ENCODE data around the gene UBE2G1. TPM values are rescaled to one million over a fixed set of nuclear protein-coding genes. Genes with fewer than 3 reads are reported as not detected.

UBE2G1 gene
- total and polyA plus RNA-seq, 10 of the 15 experiments (the other 5 are each of a cell fraction or from before 2014, with no cell fraction given) = 24.4 to 139 (median 77.4) TPM

DNA sequence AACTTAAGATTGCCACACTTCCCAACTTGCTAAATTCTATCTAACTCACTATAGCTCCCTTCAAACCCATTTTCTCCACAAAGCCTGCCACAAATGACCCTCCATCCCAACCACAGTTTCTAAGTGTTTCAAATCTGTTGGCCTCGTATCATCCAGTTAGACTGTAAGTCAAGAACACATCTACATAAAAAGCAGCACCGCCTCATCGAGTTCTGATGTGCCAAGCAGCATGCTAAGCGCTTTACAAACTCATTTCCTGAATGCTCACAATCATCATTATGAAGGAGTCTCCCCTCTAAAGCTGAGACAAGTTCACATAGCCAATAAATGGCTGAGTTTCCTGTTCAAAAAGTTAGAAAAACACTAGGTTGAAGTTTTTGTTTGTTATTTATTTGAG is 93.5 kb downstream of the UBE2G1 start:
- intact Hi-C loops (cut with micrococcal nuclease; ENCODE audit: unreplicated experiment) (no loop called here), in situ Hi-C loops (cut with MboI) (no loop called here)
- ChIA-PET RAD21 (ENCODE audit: unreplicated experiment) (no interaction called here), POLR2A (no interaction called here), CTCF (interaction anchor here (0.9 to 1.4 kb wide), 4 partner anchors 12 to 25 kb away, joined by 3 to 4 read pairs (median 4); no protein-coding TSS in a partner anchor), SMC1A (ENCODE audit: uncharacterized antibody, unreplicated experiment) (interaction anchor here (1.6 to 1.8 kb wide), 2 partner anchors 9 to 58 kb away, joined by 4 read pairs; partner anchors contain the start of gene ANKFY1)
- Histone ChIP-seq H3K79me2 (ENCODE audit: control insufficient read depth, insufficient read depth, low read length) (peaks cover 4% of the 10 kb centered on the region), H2AFZ (ENCODE audit: control insufficient read depth, low read depth, low read length) (no peak overlapping the region), H3K27ac (ENCODE audit: control insufficient read depth, insufficient read depth) (no peak overlapping the region), H3K9ac (ENCODE audit: control insufficient read depth, insufficient read depth, low read length) (no peak overlapping the region), H3K4me1 (ENCODE audit: control insufficient read depth, insufficient read depth, low read length) (no peaks in the 10 kb centered on the region), H3K27me3 (replicated peaks in 1 of 2; ENCODE audit: control insufficient read depth in 2 of 2, insufficient read depth in 2 of 2, low read length in 1 of 2) (no peaks in the 10 kb centered on the region), H3K36me3 (ENCODE audit: control insufficient read depth in 2 of 2, insufficient read depth in 2 of 2, low read length in 1 of 2) (peaks cover 10 to 23% of the 10 kb centered on the region in 2 experiments), H3K4me3 (no peak overlapping the region), H3K9me3 (replicated peaks; ENCODE audit: control insufficient read depth, insufficient read depth, low read length) (no peaks in the 10 kb centered on the region), H4K20me1 (ENCODE audit: control insufficient read depth, insufficient read depth) (no peaks in the 10 kb centered on the region), H3K4me2 (ENCODE audit: control insufficient read depth, insufficient read depth) (no peak overlapping the region)
- 95% methylated on average over 4 of the region's 4 CpGs for WGBS (ENCODE audit: insufficient coverage, insufficient replicate concordance, low lambda C conversion rate, missing lambda C conversion rate)
- FAIRE-seq = no peak
- BruUV-seq (replicated peaks) = no TSS peak
- TF ChIP-seq, protein P1, sequence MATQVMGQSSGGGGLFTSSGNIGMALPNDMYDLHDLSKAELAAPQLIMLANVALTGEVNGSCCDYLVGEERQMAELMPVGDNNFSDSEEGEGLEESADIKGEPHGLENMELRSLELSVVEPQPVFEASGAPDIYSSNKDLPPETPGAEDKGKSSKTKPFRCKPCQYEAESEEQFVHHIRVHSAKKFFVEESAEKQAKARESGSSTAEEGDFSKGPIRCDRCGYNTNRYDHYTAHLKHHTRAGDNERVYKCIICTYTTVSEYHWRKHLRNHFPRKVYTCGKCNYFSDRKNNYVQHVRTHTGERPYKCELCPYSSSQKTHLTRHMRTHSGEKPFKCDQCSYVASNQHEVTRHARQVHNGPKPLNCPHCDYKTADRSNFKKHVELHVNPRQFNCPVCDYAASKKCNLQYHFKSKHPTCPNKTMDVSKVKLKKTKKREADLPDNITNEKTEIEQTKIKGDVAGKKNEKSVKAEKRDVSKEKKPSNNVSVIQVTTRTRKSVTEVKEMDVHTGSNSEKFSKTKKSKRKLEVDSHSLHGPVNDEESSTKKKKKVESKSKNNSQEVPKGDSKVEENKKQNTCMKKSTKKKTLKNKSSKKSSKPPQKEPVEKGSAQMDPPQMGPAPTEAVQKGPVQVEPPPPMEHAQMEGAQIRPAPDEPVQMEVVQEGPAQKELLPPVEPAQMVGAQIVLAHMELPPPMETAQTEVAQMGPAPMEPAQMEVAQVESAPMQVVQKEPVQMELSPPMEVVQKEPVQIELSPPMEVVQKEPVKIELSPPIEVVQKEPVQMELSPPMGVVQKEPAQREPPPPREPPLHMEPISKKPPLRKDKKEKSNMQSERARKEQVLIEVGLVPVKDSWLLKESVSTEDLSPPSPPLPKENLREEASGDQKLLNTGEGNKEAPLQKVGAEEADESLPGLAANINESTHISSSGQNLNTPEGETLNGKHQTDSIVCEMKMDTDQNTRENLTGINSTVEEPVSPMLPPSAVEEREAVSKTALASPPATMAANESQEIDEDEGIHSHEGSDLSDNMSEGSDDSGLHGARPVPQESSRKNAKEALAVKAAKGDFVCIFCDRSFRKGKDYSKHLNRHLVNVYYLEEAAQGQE (IDR thresholded peaks at IDR 0.05; ENCODE audit: low read depth, low read length) = no peak
- TF ChIP-seq CBX3 (IDR thresholded peaks at IDR 0.05; ENCODE audit: borderline replicate concordance, low read depth) = no peak
- TF ChIP-seq PML (IDR thresholded peaks at IDR 0.05; ENCODE audit: low read length) = no peak
- TF ChIP-seq, protein P2, sequence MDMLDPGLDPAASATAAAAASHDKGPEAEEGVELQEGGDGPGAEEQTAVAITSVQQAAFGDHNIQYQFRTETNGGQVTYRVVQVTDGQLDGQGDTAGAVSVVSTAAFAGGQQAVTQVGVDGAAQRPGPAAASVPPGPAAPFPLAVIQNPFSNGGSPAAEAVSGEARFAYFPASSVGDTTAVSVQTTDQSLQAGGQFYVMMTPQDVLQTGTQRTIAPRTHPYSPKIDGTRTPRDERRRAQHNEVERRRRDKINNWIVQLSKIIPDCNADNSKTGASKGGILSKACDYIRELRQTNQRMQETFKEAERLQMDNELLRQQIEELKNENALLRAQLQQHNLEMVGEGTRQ (IDR thresholded peaks at IDR 0.05; ENCODE audit: borderline replicate concordance, low read depth, low read length) = no peak
- TF ChIP-seq RAD51 (IDR thresholded peaks at IDR 0.05) = no peak
- no peak for TF ChIP-seq ZBED1 (IDR thresholded peaks at IDR 0.05; ENCODE audit: borderline replicate concordance)
- TF ChIP-seq ZZZ3 (IDR thresholded peaks at IDR 0.05; ENCODE audit: control insufficient read depth, insufficient read length, low read depth) = no peak
- TF ChIP-seq ATF7 (IDR thresholded peaks at IDR 0.05; ENCODE audit: low read depth) = no peak
- no peak for TF ChIP-seq NR2C2 (IDR thresholded peaks at IDR 0.05; ENCODE audit: borderline replicate concordance, control insufficient read depth, insufficient read length, low read depth)
- TF ChIP-seq, protein P3, sequence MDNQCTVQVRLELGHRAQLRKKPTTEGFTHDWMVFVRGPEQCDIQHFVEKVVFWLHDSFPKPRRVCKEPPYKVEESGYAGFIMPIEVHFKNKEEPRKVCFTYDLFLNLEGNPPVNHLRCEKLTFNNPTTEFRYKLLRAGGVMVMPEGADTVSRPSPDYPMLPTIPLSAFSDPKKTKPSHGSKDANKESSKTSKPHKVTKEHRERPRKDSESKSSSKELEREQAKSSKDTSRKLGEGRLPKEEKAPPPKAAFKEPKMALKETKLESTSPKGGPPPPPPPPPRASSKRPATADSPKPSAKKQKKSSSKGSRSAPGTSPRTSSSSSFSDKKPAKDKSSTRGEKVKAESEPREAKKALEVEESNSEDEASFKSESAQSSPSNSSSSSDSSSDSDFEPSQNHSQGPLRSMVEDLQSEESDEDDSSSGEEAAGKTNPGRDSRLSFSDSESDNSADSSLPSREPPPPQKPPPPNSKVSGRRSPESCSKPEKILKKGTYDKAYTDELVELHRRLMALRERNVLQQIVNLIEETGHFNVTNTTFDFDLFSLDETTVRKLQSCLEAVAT (IDR thresholded peaks at IDR 0.05) = no peak
- TF ChIP-seq ZNF622 (IDR thresholded peaks at IDR 0.05) = no peak
- ATAC-seq = no peak
- DNase-seq (ENCODE audit: low read depth, low spot score) = no peak
